Caki2 (cell line): ENCODE data around the gene TNFSF11. TPM values are rescaled to one million over a fixed set of nuclear protein-coding genes. Genes with fewer than 3 reads are reported as not detected.

Experiments used
- DNase-seq: peaks from one replicate; pipeline ENCODE4 v3.0.0-alpha.2; 2015; ENCODE audit warnings: low read depth
- in situ Hi-C: cut with HindIII; loops from 2 replicates; pipeline ENCODE4 v1.10.0; 2016; ENCODE audit warnings: low sequenced_read_pairs, low pct_unique_long_range_greater_than_20kb, mixed read lengths
- total RNA-seq: library from RNA; depleted of rRNA; stranded (reverse); fragments of >200 nt; shearing (Covaris generic); gene quantifications from 2 replicates; pipeline ENCODE4 v1.2.3, GENCODE V29; 2014; ENCODE audit warnings: low replicate concordance

TNFSF11 gene
- total RNA-seq, 1 experiment from 2014 or later: not detected

GRCh38 chr13:42595253-42595571 lies 21.3 kb downstream of the TNFSF11 start:
- in situ Hi-C loops: no loop called here
- peak; percentile 2 for DNase-seq

- no peak for DNase-seq
- in situ Hi-C loops: no loop called here
Measured at GRCh38 chr13:42597505-42597904, 23.6 kb downstream of the TNFSF11 start.

- in situ Hi-C loops: no loop called here
- no peak for DNase-seq
Measured at GRCh38 chr13:42600943-42601342, 27.0 kb downstream of the TNFSF11 start.

GRCh38 chr13:42602906-42603305 lies 29.0 kb downstream of the TNFSF11 start:
- no peak for DNase-seq
- in situ Hi-C loops: no loop called here

GRCh38 chr13:42603571-42603970 lies 29.6 kb downstream of the TNFSF11 start:
- DNase-seq: no peak
- in situ Hi-C loops: no loop called here

- DNase-seq: no peak
- in situ Hi-C loops: no loop called here
Measured at GRCh38 chr13:42607546-42607945, 33.6 kb downstream of the TNFSF11 start.

- DNase-seq: no peak
- in situ Hi-C loops: no loop called here
Measured at GRCh38 chr13:42610649-42611048, 36.7 kb downstream of the TNFSF11 start.

- DNase-seq: no peak
- in situ Hi-C loops: no loop called here
Measured at GRCh38 chr13:42611086-42611779, 37.3 kb downstream of the TNFSF11 start.

GRCh38 chr13:42612021-42612765 lies 38.2 kb downstream of the TNFSF11 start:
- in situ Hi-C loops: no loop called here
- no peak for DNase-seq

- in situ Hi-C loops: no loop called here
- no peak for DNase-seq
Measured at GRCh38 chr13:42614436-42615035, 40.6 kb downstream of the TNFSF11 start.

- in situ Hi-C loops: no loop called here
- peak; percentile 3 for DNase-seq
Measured at GRCh38 chr13:42615691-42616090, 41.7 kb downstream of the TNFSF11 start.

- in situ Hi-C loops: no loop called here
- DNase-seq: no peak
Measured at GRCh38 chr13:42617221-42617620, 43.3 kb downstream of the TNFSF11 start.

- in situ Hi-C loops: no loop called here
- no peak for DNase-seq
Measured at GRCh38 chr13:42623916-42624315, 50.0 kb downstream of the TNFSF11 start.

- in situ Hi-C loops: no loop called here
- DNase-seq: no peak
Measured at GRCh38 chr13:42625611-42626010, 51.7 kb downstream of the TNFSF11 start.

- DNase-seq: no peak
- in situ Hi-C loops: no loop called here
Measured at GRCh38 chr13:42626176-42626860, 52.4 kb downstream of the TNFSF11 start.

GRCh38 chr13:42628666-42629065 lies 54.7 kb downstream of the TNFSF11 start:
- no peak for DNase-seq
- in situ Hi-C loops: no loop called here

- DNase-seq: no peak
- in situ Hi-C loops: no loop called here
Measured at GRCh38 chr13:42631181-42631580, 57.2 kb downstream of the TNFSF11 start.

- no peak for DNase-seq
- in situ Hi-C loops: no loop called here
Measured at GRCh38 chr13:42633495-42633894, 59.5 kb downstream of the TNFSF11 start.

GRCh38 chr13:42638101-42638500 lies 64.1 kb downstream of the TNFSF11 start:
- in situ Hi-C loops: no loop called here
- DNase-seq: no peak
